OCI-LY3 (cell line): Measurements from ENCODE around the gene OASL.

Experiments used
- CTCF ChIP-seq: fragments of 200-600, 300-600 bp; sonication (generic); IDR thresholded peaks from 2 replicates; pipeline ENCODE4 v1.5.1; 2014; ENCODE audit warnings: antibody characterized with exemption, low read length, low read depth
- EZH2phosphoT487 ChIP-seq: fragments of 200-600 bp; shearing (Covaris generic); IDR thresholded peaks from 2 replicates; pipeline ENCODE4 v1.6.1; 2018; ENCODE audit warnings: antibody characterized with exemption, mixed run types, low read depth

- TF ChIP-seq CTCF (no peak), EZH2phosphoT487 (no peak)
These were observed 20.2 kb upstream of the OASL start for GRCh38 chr12:121059031-121059898.
